ENCODE results near the gene TOP3A. TPM values are rescaled to one million over a fixed set of nuclear protein-coding genes. Genes with fewer than 3 reads are reported as not detected.
"Not testable (repeated sequence)": the region's sequence is repeated elsewhere in the genome, so short reads cannot be mapped to it uniquely, and the experiment has no call there.

TOP3A gene
- 10 to 100 TPM; 61.5 to 61.7 TPM for total RNA-seq

GRCh38 chr17:18314731-18315561 is at the start of gene TOP3A, which contains the start of gene SMCR8:
TOP3A (minus strand) TSS chr17:18314994; CDS start chr17:18314778, 216 bp downstream.
SMCR8 (plus strand) TSS chr17:18315293; CDS start chr17:18315790, 497 bp downstream.
- peak within 1 kb of the TSS; percentile 99 for H3K27ac Mint-ChIP-seq
- peak within 1 kb of the TSS; percentile 97 for H3K4me3 Mint-ChIP-seq
- H3K9me3 Mint-ChIP-seq, result no peaks in the 10 kb centered on the region
- peak; percentile 89 for ATAC-seq (ENCODE audit: low read depth)
- DNase-seq, result peak; percentile 94
- H3K36me3 Mint-ChIP-seq, result peaks cover 34% of the 10 kb centered on the region
- POLR2A ChIA-PET, result interaction anchor here (0.9 to 1.7 kb wide), 6 partner anchors 13 to 64 kb away, joined by 3 to 9 read pairs (median 4); partner anchors contain the start of genes FLII and SHMT1
- no peaks in the 10 kb centered on the region for H3K27me3 Mint-ChIP-seq
- H3K4me1 Mint-ChIP-seq, result peaks cover 63% of the 10 kb centered on the region

GRCh38 chr17:18364166-18364565 is 49.4 kb upstream of the TOP3A start:
- H3K27ac Mint-ChIP-seq, result no peak overlapping the region
- DNase-seq (no peak), ATAC-seq (ENCODE audit: low read depth) (no peak)
- H3K9me3 Mint-ChIP-seq, result no peaks in the 10 kb centered on the region
- H3K4me1 Mint-ChIP-seq, result peaks cover 12% of the 10 kb centered on the region
- no peaks in the 10 kb centered on the region for H3K27me3 Mint-ChIP-seq
- H3K36me3 Mint-ChIP-seq, result peaks cover 12% of the 10 kb centered on the region
- POLR2A ChIA-PET, result no interaction called here
- H3K4me3 Mint-ChIP-seq, result no peak overlapping the region

- Mint-ChIP-seq H3K9me3 (no peaks in the 10 kb centered on the region), H3K4me1 (peaks cover 14% of the 10 kb centered on the region), H3K27ac (peak within 1 kb of the TSS; percentile 91), H3K36me3 (peaks cover 13% of the 10 kb centered on the region), H3K4me3 (peak within 1 kb of the TSS; percentile 93), H3K27me3 (no peaks in the 10 kb centered on the region)
- POLR2A ChIA-PET, result interaction anchor here (0.9 to 1.9 kb wide), 2 partner anchors 35 to 49 kb away, joined by 3 to 9 read pairs; partner anchors contain the start of genes SMCR8 and TOP3A
- ATAC-seq (ENCODE audit: low read depth), result peak; percentile 100
- DNase-seq, result peak; percentile 96
These were observed 48.6 kb upstream of the TOP3A start, which contains the start of gene SHMT1 for GRCh38 chr17:18363101-18364049. SHMT1 (minus strand) TSS chr17:18363550; CDS start chr17:18355981, 7,569 bp downstream.

- H3K36me3 Mint-ChIP-seq, result peaks cover 13% of the 10 kb centered on the region
- DNase-seq (peak; percentile 40), ATAC-seq (ENCODE audit: low read depth) (peak; percentile 1)
- peaks cover 14% of the 10 kb centered on the region for H3K4me1 Mint-ChIP-seq
- no peaks in the 10 kb centered on the region for H3K9me3 Mint-ChIP-seq
- peak overlapping the region; percentile 79 for H3K27ac Mint-ChIP-seq
- H3K4me3 Mint-ChIP-seq, result peak overlapping the region; percentile 93
- no peaks in the 10 kb centered on the region for H3K27me3 Mint-ChIP-seq
- POLR2A ChIA-PET, result interaction anchor here (0.9 to 1.9 kb wide), 2 partner anchors 34 to 48 kb away, joined by 3 to 9 read pairs; partner anchors contain the start of genes SMCR8 and TOP3A
These were observed 47.9 kb upstream of the TOP3A start for GRCh38 chr17:18362698-18363100.

- POLR2A ChIA-PET, result interaction anchor here (0.7 to 1.9 kb wide), 4 partner anchors 14 to 47 kb away, joined by 3 to 9 read pairs (median 4); partner anchors contain the start of genes SMCR8 and TOP3A
- no peak for DNase-seq
- Mint-ChIP-seq H3K9me3 (no peaks in the 10 kb centered on the region), H3K27me3 (no peaks in the 10 kb centered on the region), H3K4me1 (peaks cover 14% of the 10 kb centered on the region), H3K4me3 (peak overlapping the region; percentile 93), H3K36me3 (peaks cover 13% of the 10 kb centered on the region), H3K27ac (peak overlapping the region; percentile 70)
- ATAC-seq (ENCODE audit: low read depth), result no peak
These were observed 47.3 kb upstream of the TOP3A start for GRCh38 chr17:18361837-18362697.

GRCh38 chr17:18360518-18360917 is 45.7 kb upstream of the TOP3A start:
- POLR2A ChIA-PET, result no interaction called here
- Mint-ChIP-seq H3K4me3 (no peak overlapping the region), H3K27me3 (no peaks in the 10 kb centered on the region), H3K4me1 (peaks cover 14% of the 10 kb centered on the region), H3K27ac (no peak overlapping the region), H3K9me3 (no peaks in the 10 kb centered on the region), H3K36me3 (peaks cover 16% of the 10 kb centered on the region)
- no peak for ATAC-seq (ENCODE audit: low read depth)
- DNase-seq, result no peak

GRCh38 chr17:18356624-18357023 is 41.8 kb upstream of the TOP3A start:
- POLR2A ChIA-PET, result no interaction called here
- no peaks in the 10 kb centered on the region for H3K9me3 Mint-ChIP-seq
- no peak overlapping the region for H3K4me3 Mint-ChIP-seq
- ATAC-seq (ENCODE audit: low read depth), result no peak
- H3K4me1 Mint-ChIP-seq, result peaks cover 4% of the 10 kb centered on the region
- H3K27ac Mint-ChIP-seq, result no peak overlapping the region
- H3K27me3 Mint-ChIP-seq, result no peaks in the 10 kb centered on the region
- peaks cover 22% of the 10 kb centered on the region for H3K36me3 Mint-ChIP-seq
- no peak for DNase-seq

GRCh38 chr17:18353541-18353940 is 38.7 kb upstream of the TOP3A start:
- DNase-seq, result no peak
- Mint-ChIP-seq H3K27ac (no peak overlapping the region), H3K4me1 (no peaks in the 10 kb centered on the region), H3K36me3 (peaks cover 13% of the 10 kb centered on the region), H3K27me3 (no peaks in the 10 kb centered on the region), H3K9me3 (no peaks in the 10 kb centered on the region), H3K4me3 (no peak overlapping the region)
- ATAC-seq (ENCODE audit: low read depth), result no peak
- POLR2A ChIA-PET, result no interaction called here

GRCh38 chr17:18344021-18344420 is 29.2 kb upstream of the TOP3A start:
- Mint-ChIP-seq H3K27me3 (no peaks in the 10 kb centered on the region), H3K4me1 (no peaks in the 10 kb centered on the region), H3K27ac (no peak overlapping the region), H3K9me3 (no peaks in the 10 kb centered on the region), H3K4me3 (no peak overlapping the region), H3K36me3 (peaks cover 23% of the 10 kb centered on the region)
- DNase-seq, result no peak
- ATAC-seq (ENCODE audit: low read depth), result no peak
- POLR2A ChIA-PET, result no interaction called here

- peaks cover 31% of the 10 kb centered on the region for H3K36me3 Mint-ChIP-seq
- POLR2A ChIA-PET, result no interaction called here
- no peak for ATAC-seq (ENCODE audit: low read depth)
- DNase-seq, result no peak
- no peaks in the 10 kb centered on the region for H3K9me3 Mint-ChIP-seq
- H3K27ac Mint-ChIP-seq, result no peak overlapping the region
- no peak overlapping the region for H3K4me3 Mint-ChIP-seq
- H3K4me1 Mint-ChIP-seq, result no peaks in the 10 kb centered on the region
- H3K27me3 Mint-ChIP-seq, result no peaks in the 10 kb centered on the region
These were observed 25.1 kb upstream of the TOP3A start for GRCh38 chr17:18339933-18340332.

- ATAC-seq (ENCODE audit: low read depth); H3K4me1 Mint-ChIP-seq; H3K4me3 Mint-ChIP-seq; DNase-seq; H3K27me3 Mint-ChIP-seq; POLR2A ChIA-PET; H3K9me3 Mint-ChIP-seq; H3K27ac Mint-ChIP-seq: not testable (repeated sequence)
- peaks cover 32% of the 10 kb centered on the region for H3K36me3 Mint-ChIP-seq
These were observed 23.4 kb upstream of the TOP3A start for GRCh38 chr17:18338158-18338557.

- H3K27ac Mint-ChIP-seq, result peak overlapping the region; percentile 60
- no peaks in the 10 kb centered on the region for H3K27me3 Mint-ChIP-seq
- H3K4me1 Mint-ChIP-seq, result peaks cover 16% of the 10 kb centered on the region
- H3K36me3 Mint-ChIP-seq, result peaks cover 12% of the 10 kb centered on the region
- H3K9me3 Mint-ChIP-seq, result no peaks in the 10 kb centered on the region
- ATAC-seq (ENCODE audit: low read depth) (peak; percentile 25), DNase-seq (no peak)
- H3K4me3 Mint-ChIP-seq, result no peak overlapping the region
- POLR2A ChIA-PET, result no interaction called here
These were observed 18.2 kb upstream of the TOP3A start for GRCh38 chr17:18332909-18333489.

Measured in activated naive CD8-positive, alpha-beta T cell treated with anti-CD3 and anti-CD28 coated beads, Interleukin-2, amount 10 ng/mL, durations not matched to agents 7 days and 5 days (primary cell).